GM12878 (cell line): ENCODE data around the gene SNCB. TPM values are rescaled to one million over a fixed set of nuclear protein-coding genes. Genes with fewer than 3 reads are reported as not detected.
A peak's percentile ranks its signal among the peaks of the same experiment; 100 is the strongest.

Source experiments
- ATAC-seq: fragments of 200-7000 bp; cut with Tn5 transposase; 3 replicates; pipeline ENCODE4 v1.9.1; 2020; ENCODE audit warnings: mild to moderate bottlenecking, moderate library complexity
- BruUV-seq: library from RNA; stranded (reverse); fragments of 400-500 nt; replicated peaks from 2 replicates; lab custom pipeline; 2021; lab: Mats Ljungman, UMichigan
- CTCF ChIA-PET: fragments of 300-600 bp; sonication (Branson Sonifier 250); formaldehyde crosslinking; extraction: SDS; loops from one replicate; lab custom pipeline; 2021; ENCODE audit warnings: inconsistent platforms; lab: Yijun Ruan, JAX
- POLR2A ChIA-PET: fragments of 350-600 bp; formaldehyde crosslinking; extraction: SDS; loops from one replicate; lab custom pipeline; 2021; ENCODE audit warnings: inconsistent platforms; lab: Charles Lee
- RAD21 ChIA-PET: fragments of 300-600 bp; sonication (Branson Sonifier 250); formaldehyde crosslinking; loops from one replicate; lab custom pipeline; 2023; ENCODE audit warnings: antibody characterized with exemption; ENCODE audit not compliant: unreplicated experiment; lab: Charles Lee
- SMC1A ChIA-PET: fragments of 300-600 bp; sonication (Branson Sonifier 250); formaldehyde crosslinking; loops from one replicate; lab custom pipeline; 2023; ENCODE audit not compliant: unreplicated experiment, uncharacterized antibody; lab: Charles Lee
- DNase-seq: peaks from one replicate; pipeline ENCODE4 v3.0.0-alpha.2; 2011; ENCODE audit warnings: low read depth, low spot score
- FAIRE-seq: peaks from 3 replicates; lab custom pipeline; 2011; peaks lifted over from hg19 to GRCh38; lab: Jason Lieb, UNC
- H2AFZ ChIP-seq: 2 replicates; pipeline ENCODE4 v1.6.0; 2011; ENCODE audit warnings: low read depth, low read length, control low read depth; ENCODE audit not compliant: control insufficient read depth
- H3K27ac ChIP-seq: 2 replicates; pipeline ENCODE4 v1.5.1; 2011; ENCODE audit warnings: control low read depth; ENCODE audit not compliant: control insufficient read depth, insufficient read depth
- H3K27me3 ChIP-seq, 2 experiments: replicated peaks in 1 of 2; 2 replicates each; pipeline versions ENCODE4 v1.6.0 to v1.6.1; 2011; ENCODE audit warnings: low read length in 1 of 2; ENCODE audit not compliant: control insufficient read depth in 2 of 2, insufficient read depth in 2 of 2
- H3K36me3 ChIP-seq, 2 experiments: 2 replicates each; pipeline ENCODE4 v1.5.1; 2011; ENCODE audit warnings: low read length in 1 of 2; ENCODE audit not compliant: control insufficient read depth in 2 of 2, insufficient read depth in 2 of 2
- H3K4me1 ChIP-seq: 2 replicates; pipeline ENCODE4 v1.6.1; 2011; ENCODE audit warnings: mild to moderate bottlenecking, low read length, moderate library complexity, mixed read lengths; ENCODE audit not compliant: control insufficient read depth, insufficient read depth
- H3K4me2 ChIP-seq: 2 replicates; pipeline ENCODE4 v1.6.0; 2011; ENCODE audit warnings: control low read depth; ENCODE audit not compliant: control insufficient read depth, insufficient read depth
- H3K4me3 ChIP-seq: fragments of 200-600 bp; sonication (generic); 2 replicates; pipeline ENCODE4 v1.5.1; 2016
- H3K79me2 ChIP-seq: 2 replicates; pipeline ENCODE4 v1.6.0; 2011; ENCODE audit warnings: low read length; ENCODE audit not compliant: control insufficient read depth, insufficient read depth
- H3K9ac ChIP-seq: 2 replicates; pipeline ENCODE4 v1.8.0; 2011; ENCODE audit warnings: low read length, control low read depth, mixed read lengths; ENCODE audit not compliant: control insufficient read depth, insufficient read depth
- H3K9me3 ChIP-seq: replicated peaks from 3 replicates; pipeline ENCODE4 v1.5.1; 2011; ENCODE audit warnings: mild to moderate bottlenecking, low read length; ENCODE audit not compliant: control insufficient read depth, insufficient read depth
- H4K20me1 ChIP-seq: 2 replicates; pipeline ENCODE4 v1.6.0; 2011; ENCODE audit not compliant: control insufficient read depth, insufficient read depth
- BCL11A ChIP-seq: IDR thresholded peaks from 2 replicates; pipeline ENCODE4 v1.6.1; 2011; ENCODE audit warnings: low read depth, low read length
- CHD2 ChIP-seq: IDR thresholded peaks from 2 replicates; pipeline ENCODE4 v1.6.1; 2011; ENCODE audit warnings: low read depth, low read length, improper control_type of control experiment, borderline replicate concordance
- EED ChIP-seq: sonication (generic); IDR thresholded peaks from 2 replicates; pipeline ENCODE4 v1.6.1; 2016; ENCODE audit warnings: antibody characterized with exemption, low read depth
- FOXM1 ChIP-seq: IDR thresholded peaks from 2 replicates; pipeline ENCODE4 v1.6.1; 2012; ENCODE audit warnings: low read depth, mild to moderate bottlenecking, inconsistent platforms, low read length, moderate library complexity
- GABPA ChIP-seq: IDR thresholded peaks from 2 replicates; pipeline ENCODE4 v1.6.1; 2014; ENCODE audit warnings: antibody characterized with exemption, low read depth, mild to moderate bottlenecking, inconsistent platforms
- RAD21 ChIP-seq: IDR thresholded peaks from 2 replicates; pipeline ENCODE4 v1.6.1; 2011; ENCODE audit warnings: mild to moderate bottlenecking, low read depth, low read length, moderate library complexity; ENCODE audit not compliant: insufficient read depth
- SRF ChIP-seq, 2 experiments: IDR thresholded peaks; 2 replicates each; pipeline ENCODE4 v1.6.1; 2011; ENCODE audit warnings: low read depth in 2 of 2, low read length in 2 of 2, mild to moderate bottlenecking in 1 of 2, moderate library complexity in 1 of 2
- STAT1 ChIP-seq: fragments of 450-650 bp; conservative IDR thresholded peaks from 2 replicates; pipeline ENCODE4 v1.6.1; 2014; ENCODE audit warnings: antibody characterized with exemption, mild to moderate bottlenecking
- WGBS: methylation state at CpG from one replicate; pipeline ENCODE4 v1.1.6; 2016; ENCODE audit warnings: low lambda C conversion rate; ENCODE audit not compliant: insufficient replicate concordance, insufficient coverage; ENCODE audit errors: missing lambda C conversion rate; 5-methylcytosine and 5-hydroxymethylcytosine counted together
- in situ Hi-C: fragments of 300-500 bp; cut with MboI; formaldehyde crosslinking; loops from 9 replicates; pipeline ENCODE4 v1.14.3; 2018; ENCODE audit warnings: mixed read lengths
- intact Hi-C: fragments of 100-400 bp; cut with micrococcal nuclease; formaldehyde crosslinking; loops from one replicate; pipeline ENCODE4 v1.14.2; 2022; ENCODE audit not compliant: unreplicated experiment
- polyA plus RNA-seq, 11 experiments: library from polyadenylated mRNA; depleted of rRNA in 4 of 11; unstranded in 6 of 11; stranded (reverse) in 5 of 11; fragments of >200 nt; fragmentation: Nextera tagmentation in 4 of 11; fragmentation: Illumina TruSeq in 1 of 11; extraction: Ambion mirVana in 4 of 11; extraction: Trizol in 1 of 11; gene quantifications; 1 replicate in 1 of 11; 2 replicates in 10 of 11; pipeline versions ENCODE4 v1.2.1 to v1.2.3, GENCODE V29; 2011 to 2016; ENCODE audit warnings: inconsistent platforms in 2 of 11, missing spikeins in 2 of 11, low read depth in 1 of 11
- total RNA-seq, 4 experiments: library from RNA; depleted of rRNA in 3 of 4; stranded (reverse); fragments of >200 nt in 3 of 4; fragmentation: Illumina TruSeq in 1 of 4; extraction: Trizol in 1 of 4; gene quantifications; 2 replicates each; pipeline versions ENCODE4 v1.2.1 to v1.2.3, GENCODE V29; 2013 to 2021
- TF ChIP-seq, protein P1 (sequence below): IDR thresholded peaks from 2 replicates; pipeline ENCODE4 v1.6.1; 2012; ENCODE audit warnings: improper control_type of control experiment, low read depth, low read length; ENCODE audit not compliant: insufficient replicate concordance
- TF ChIP-seq, protein P2 (sequence below): fragments of 450-650 bp; IDR thresholded peaks from 2 replicates; pipeline ENCODE4 v1.6.1; 2016; ENCODE audit warnings: mild to moderate bottlenecking
- TF ChIP-seq, protein P3 (sequence below), 3 experiments: IDR thresholded peaks in 2 of 3; conservative IDR thresholded peaks in 1 of 3; 2 replicates each; pipeline ENCODE4 v1.5.1; 2011; ENCODE audit warnings: low read depth in 3 of 3, low read length in 3 of 3, mild to moderate bottlenecking in 3 of 3, control low read depth in 2 of 3, moderate library complexity in 2 of 3, inconsistent platforms in 1 of 3, mixed read lengths in 1 of 3; ENCODE audit not compliant: control insufficient read depth in 2 of 3, insufficient read depth in 1 of 3; ENCODE audit errors: extremely low read depth in 1 of 3

SNCB gene
- total and polyA plus RNA-seq, 10 of the 15 experiments (the other 5 are each of a cell fraction or from before 2014, with no cell fraction given), result 0.75 TPM; not detected in 9

DNA sequence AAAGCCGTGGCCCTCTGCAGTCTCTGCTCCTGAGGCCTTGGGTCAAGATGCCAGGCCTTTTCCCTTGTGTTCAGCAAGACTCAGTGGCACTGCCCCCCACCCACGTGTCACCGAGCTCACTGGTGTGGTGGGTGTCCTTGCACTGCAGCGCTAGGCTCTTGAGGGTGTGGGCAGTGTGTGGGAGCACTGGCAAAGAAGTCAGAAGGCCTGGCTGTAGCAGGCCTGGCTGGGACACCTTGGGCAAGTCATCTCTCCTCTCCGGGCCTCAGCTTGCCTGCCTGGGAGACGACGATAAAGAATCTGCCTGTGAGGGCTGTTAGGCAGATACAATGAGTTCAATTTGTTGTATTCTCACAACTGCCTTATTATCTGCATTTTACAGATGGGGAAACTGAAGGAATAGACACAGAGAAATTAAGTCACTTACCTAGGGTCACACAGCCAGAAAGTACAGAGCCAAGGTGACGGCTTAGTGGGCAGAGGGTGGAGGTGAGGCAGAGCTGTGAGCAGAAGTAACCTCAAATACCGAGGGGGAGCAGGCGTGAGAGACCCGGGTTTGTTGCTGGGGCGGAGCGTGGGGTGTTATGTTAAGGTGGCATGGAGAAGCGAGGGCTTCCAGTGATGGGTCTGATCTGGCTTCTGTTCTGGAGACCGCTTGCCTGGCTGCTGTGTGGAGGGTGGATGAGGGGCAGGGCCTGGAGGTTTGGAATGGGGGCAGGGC is 18.3 kb upstream of the SNCB start (continued):
- TF ChIP-seq, protein P1, sequence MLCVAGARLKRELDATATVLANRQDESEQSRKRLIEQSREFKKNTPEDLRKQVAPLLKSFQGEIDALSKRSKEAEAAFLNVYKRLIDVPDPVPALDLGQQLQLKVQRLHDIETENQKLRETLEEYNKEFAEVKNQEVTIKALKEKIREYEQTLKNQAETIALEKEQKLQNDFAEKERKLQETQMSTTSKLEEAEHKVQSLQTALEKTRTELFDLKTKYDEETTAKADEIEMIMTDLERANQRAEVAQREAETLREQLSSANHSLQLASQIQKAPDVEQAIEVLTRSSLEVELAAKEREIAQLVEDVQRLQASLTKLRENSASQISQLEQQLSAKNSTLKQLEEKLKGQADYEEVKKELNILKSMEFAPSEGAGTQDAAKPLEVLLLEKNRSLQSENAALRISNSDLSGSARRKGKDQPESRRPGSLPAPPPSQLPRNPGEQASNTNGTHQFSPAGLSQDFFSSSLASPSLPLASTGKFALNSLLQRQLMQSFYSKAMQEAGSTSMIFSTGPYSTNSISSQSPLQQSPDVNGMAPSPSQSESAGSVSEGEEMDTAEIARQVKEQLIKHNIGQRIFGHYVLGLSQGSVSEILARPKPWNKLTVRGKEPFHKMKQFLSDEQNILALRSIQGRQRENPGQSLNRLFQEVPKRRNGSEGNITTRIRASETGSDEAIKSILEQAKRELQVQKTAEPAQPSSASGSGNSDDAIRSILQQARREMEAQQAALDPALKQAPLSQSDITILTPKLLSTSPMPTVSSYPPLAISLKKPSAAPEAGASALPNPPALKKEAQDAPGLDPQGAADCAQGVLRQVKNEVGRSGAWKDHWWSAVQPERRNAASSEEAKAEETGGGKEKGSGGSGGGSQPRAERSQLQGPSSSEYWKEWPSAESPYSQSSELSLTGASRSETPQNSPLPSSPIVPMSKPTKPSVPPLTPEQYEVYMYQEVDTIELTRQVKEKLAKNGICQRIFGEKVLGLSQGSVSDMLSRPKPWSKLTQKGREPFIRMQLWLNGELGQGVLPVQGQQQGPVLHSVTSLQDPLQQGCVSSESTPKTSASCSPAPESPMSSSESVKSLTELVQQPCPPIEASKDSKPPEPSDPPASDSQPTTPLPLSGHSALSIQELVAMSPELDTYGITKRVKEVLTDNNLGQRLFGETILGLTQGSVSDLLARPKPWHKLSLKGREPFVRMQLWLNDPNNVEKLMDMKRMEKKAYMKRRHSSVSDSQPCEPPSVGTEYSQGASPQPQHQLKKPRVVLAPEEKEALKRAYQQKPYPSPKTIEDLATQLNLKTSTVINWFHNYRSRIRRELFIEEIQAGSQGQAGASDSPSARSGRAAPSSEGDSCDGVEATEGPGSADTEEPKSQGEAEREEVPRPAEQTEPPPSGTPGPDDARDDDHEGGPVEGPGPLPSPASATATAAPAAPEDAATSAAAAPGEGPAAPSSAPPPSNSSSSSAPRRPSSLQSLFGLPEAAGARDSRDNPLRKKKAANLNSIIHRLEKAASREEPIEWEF, result no peak
- no peak for TF ChIP-seq EED

DNA sequence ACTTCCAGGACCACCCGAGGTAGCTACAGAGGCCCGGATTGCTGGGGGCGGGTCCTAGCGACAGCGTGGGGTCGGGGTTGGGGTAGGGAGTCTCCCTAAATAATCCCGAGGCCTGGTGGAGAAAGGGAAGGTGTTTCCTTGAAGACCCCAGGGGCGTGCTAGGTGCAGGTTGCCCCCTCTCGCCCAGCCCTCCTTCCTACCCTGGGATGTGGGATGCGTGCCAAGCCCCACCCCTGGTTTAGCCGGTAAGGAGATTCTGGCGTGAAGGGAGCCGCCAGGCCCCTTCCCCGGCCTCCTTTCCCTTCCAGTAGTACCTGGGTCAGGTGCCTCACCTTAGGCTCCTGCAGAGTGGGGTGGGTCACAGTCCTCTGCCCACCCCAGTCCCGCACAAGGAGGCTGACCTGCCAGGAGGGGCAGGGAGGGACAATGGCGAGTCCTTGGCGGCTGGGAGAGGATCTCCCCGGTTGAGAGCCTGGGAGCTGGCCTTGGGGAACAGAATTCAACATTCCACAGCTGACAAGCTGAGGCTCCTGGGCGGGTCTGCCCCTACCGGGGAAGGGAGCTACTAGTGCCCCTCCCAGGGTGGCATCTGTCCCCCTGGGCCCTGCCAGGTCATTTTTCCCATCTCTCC is 17.6 kb upstream of the SNCB start:
- in situ Hi-C loops (no loop called here), intact Hi-C loops (loop anchor here (5.0 to 10.0 kb wide), 2 partner anchors 76 to 233 kb away; partner anchors contain the start of gene CLTB)
- ChIA-PET CTCF (interaction anchor here (1.0 to 3.4 kb wide), 4 partner anchors 10 to 74 kb away, joined by 8 to 19 read pairs (median 14); no protein-coding TSS in a partner anchor), POLR2A (interaction anchor here (0.5 to 1.4 kb wide), 4 partner anchors 13 to 376 kb away, joined by 3 to 5 read pairs (median 4); partner anchors contain the start of gene RNF44), RAD21 (interaction anchor here (0.8 to 2.7 kb wide), 2 partner anchors 12 to 111 kb away, joined by 8 to 20 read pairs; partner anchors contain the start of gene RNF44), SMC1A (interaction anchor here (1.5 to 2.1 kb wide), 2 partner anchors 13 to 233 kb away, joined by 3 to 7 read pairs; no protein-coding TSS in a partner anchor)
- TF ChIP-seq CHD2 (no peak), GABPA (no peak), SRF (IDR thresholded peaks at IDR 0.05; ENCODE audit: low read depth in 2 of 2, low read length in 2 of 2) (no peak), STAT1 (no peak), FOXM1 (no peak), RAD21 (no peak), BCL11A (no peak)
- TF ChIP-seq, protein P2, sequence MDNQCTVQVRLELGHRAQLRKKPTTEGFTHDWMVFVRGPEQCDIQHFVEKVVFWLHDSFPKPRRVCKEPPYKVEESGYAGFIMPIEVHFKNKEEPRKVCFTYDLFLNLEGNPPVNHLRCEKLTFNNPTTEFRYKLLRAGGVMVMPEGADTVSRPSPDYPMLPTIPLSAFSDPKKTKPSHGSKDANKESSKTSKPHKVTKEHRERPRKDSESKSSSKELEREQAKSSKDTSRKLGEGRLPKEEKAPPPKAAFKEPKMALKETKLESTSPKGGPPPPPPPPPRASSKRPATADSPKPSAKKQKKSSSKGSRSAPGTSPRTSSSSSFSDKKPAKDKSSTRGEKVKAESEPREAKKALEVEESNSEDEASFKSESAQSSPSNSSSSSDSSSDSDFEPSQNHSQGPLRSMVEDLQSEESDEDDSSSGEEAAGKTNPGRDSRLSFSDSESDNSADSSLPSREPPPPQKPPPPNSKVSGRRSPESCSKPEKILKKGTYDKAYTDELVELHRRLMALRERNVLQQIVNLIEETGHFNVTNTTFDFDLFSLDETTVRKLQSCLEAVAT, result no peak
- TF ChIP-seq, protein P3, sequence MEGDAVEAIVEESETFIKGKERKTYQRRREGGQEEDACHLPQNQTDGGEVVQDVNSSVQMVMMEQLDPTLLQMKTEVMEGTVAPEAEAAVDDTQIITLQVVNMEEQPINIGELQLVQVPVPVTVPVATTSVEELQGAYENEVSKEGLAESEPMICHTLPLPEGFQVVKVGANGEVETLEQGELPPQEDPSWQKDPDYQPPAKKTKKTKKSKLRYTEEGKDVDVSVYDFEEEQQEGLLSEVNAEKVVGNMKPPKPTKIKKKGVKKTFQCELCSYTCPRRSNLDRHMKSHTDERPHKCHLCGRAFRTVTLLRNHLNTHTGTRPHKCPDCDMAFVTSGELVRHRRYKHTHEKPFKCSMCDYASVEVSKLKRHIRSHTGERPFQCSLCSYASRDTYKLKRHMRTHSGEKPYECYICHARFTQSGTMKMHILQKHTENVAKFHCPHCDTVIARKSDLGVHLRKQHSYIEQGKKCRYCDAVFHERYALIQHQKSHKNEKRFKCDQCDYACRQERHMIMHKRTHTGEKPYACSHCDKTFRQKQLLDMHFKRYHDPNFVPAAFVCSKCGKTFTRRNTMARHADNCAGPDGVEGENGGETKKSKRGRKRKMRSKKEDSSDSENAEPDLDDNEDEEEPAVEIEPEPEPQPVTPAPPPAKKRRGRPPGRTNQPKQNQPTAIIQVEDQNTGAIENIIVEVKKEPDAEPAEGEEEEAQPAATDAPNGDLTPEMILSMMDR (IDR thresholded peaks at IDR 0.05 in 2 of 3, conservative IDR thresholded peaks at IDR 0.05 in 1 of 3; ENCODE audit: control insufficient read depth in 2 of 3, extremely low read depth in 1 of 3, insufficient read depth in 1 of 3, low read depth in 3 of 3, low read length in 3 of 3), result no peak
- no peaks in the 10 kb centered on the region for H3K79me2 ChIP-seq
- H3K4me2 ChIP-seq, result peak overlapping the region; percentile 51
- no peak for ATAC-seq
- WGBS, result 36% methylated on average over 18 of the region's 20 CpGs
- no peak for DNase-seq
- H3K9ac ChIP-seq, result peak overlapping the region; percentile 83
- H3K27ac ChIP-seq, result no peak overlapping the region
- H4K20me1 ChIP-seq, result no peaks in the 10 kb centered on the region
- H3K36me3 ChIP-seq, result no peaks in the 10 kb centered on the region
- peaks cover 29% of the 10 kb centered on the region for H3K4me1 ChIP-seq
- no peaks in the 10 kb centered on the region for H3K9me3 ChIP-seq
- peak overlapping the region; percentile 88 for H3K4me3 ChIP-seq
- no peaks in the 10 kb centered on the region for H3K27me3 ChIP-seq
- FAIRE-seq, result no peak
- peak overlapping the region; percentile 78 for H2AFZ ChIP-seq
- BruUV-seq, result no TSS peak
